ENCODE data around the gene DYNLT4. TPM values are rescaled to one million over a fixed set of nuclear protein-coding genes. Genes with fewer than 3 reads are reported as not detected.
A peak's percentile ranks its signal among the peaks of the same experiment; 100 is the strongest.

The DYNLT4 gene
- total RNA-seq, 6 donors from 2014 or later, result 1.2 to 38.8 (median 10.9) TPM

DNA sequence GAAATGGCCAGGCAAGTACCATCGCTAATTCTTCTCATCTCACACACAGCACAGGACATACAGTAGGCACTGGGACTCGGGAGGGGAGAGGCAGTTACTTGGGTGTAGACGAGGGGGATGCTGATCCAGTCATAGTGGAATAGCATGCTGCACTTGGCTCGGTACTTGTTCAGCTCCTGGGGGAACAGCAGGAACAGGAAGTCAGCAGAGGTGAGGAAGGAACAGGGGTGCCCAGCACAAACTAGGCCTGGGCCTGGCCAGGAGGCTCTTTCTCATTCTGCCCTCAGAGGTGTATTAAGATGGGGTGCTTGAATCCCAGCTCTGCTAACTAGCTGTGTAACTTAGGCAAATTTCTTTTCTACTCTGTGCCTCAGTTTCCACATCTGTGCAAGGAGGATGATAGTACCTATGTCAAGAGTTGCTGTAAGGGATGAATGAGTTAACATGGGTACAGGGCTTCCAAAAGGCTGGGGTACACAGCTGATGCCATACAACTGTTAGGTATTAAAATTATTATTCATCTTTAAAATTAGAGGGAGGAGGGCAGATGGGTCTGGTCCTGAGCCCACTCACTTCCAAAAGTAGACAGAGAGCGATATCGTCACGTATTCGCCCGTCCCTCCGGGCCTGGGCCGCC, 21.5 kb downstream of the DYNLT4 start:
- H3K4me3 ChIP-seq, result peak overlapping the region in 3 of 4 donors; percentile 50 to 55 (median 52)
- 40 to 50% methylated on average over 11 of the region's 11 CpGs for WGBS, 2 donors
- H3K9me3 ChIP-seq, result no peaks in the 10 kb centered on the region

DNA sequence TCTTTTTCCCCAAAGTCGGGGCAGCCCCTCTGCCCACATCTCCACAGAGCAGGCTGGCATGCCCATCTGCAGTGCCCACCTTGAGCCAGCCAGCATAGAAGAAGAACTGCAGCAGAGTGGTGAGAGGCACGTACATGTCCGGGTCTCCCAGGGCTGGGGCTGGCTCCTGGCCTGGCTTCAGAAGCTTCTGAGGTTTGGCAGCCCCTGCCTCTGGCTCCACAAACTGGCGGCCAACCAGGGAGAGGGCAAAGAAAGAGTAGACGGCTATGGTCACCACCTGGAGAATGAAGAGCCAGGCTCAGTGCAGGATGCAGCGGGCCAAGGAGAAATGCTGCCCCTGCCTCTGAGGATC, 22.1 kb downstream of the DYNLT4 start:
- ATAC-seq (ENCODE audit: low FRiP score in 2 of 2) (no peak), DNase-seq (no peak)
- Histone ChIP-seq H3K9me3 (no peaks in the 10 kb centered on the region), H3K27me3 (no peaks in the 10 kb centered on the region), H3K27ac (no peak overlapping the region), H3K36me3 (peaks cover 0 to 23% (median 13%) of the 10 kb centered on the region in 4 donors), H3K4me1 (peaks cover 19 to 33% (median 32%) of the 10 kb centered on the region in 4 donors), H3K4me3 (no peak overlapping the region)
- TF ChIP-seq, protein P1, sequence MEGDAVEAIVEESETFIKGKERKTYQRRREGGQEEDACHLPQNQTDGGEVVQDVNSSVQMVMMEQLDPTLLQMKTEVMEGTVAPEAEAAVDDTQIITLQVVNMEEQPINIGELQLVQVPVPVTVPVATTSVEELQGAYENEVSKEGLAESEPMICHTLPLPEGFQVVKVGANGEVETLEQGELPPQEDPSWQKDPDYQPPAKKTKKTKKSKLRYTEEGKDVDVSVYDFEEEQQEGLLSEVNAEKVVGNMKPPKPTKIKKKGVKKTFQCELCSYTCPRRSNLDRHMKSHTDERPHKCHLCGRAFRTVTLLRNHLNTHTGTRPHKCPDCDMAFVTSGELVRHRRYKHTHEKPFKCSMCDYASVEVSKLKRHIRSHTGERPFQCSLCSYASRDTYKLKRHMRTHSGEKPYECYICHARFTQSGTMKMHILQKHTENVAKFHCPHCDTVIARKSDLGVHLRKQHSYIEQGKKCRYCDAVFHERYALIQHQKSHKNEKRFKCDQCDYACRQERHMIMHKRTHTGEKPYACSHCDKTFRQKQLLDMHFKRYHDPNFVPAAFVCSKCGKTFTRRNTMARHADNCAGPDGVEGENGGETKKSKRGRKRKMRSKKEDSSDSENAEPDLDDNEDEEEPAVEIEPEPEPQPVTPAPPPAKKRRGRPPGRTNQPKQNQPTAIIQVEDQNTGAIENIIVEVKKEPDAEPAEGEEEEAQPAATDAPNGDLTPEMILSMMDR (IDR thresholded peaks at IDR 0.05), result no peak
- TF ChIP-seq EP300 (IDR thresholded peaks at IDR 0.05) (no peak), POLR2A (IDR thresholded peaks at IDR 0.05) (no peak), POLR2AphosphoS5 (IDR thresholded peaks at IDR 0.05) (no peak)
- 83 to 89% methylated on average over 6 of the region's 6 CpGs for WGBS, 2 donors

More for the DNA sequence above, 21.5 kb downstream of the DYNLT4 start:
- no peak for DNase-seq
- Histone ChIP-seq H3K36me3 (peaks cover 0 to 17% (median 6%) of the 10 kb centered on the region in 4 donors), H3K27ac (peak overlapping the region in 3 of 4 donors; percentile 8 to 72 (median 68)), H3K27me3 (no peaks in the 10 kb centered on the region), H3K4me1 (peaks cover 19 to 33% (median 32%) of the 10 kb centered on the region in 4 donors)
- no peak for TF ChIP-seq POLR2AphosphoS5 (IDR thresholded peaks at IDR 0.05)
- no peak for TF ChIP-seq POLR2A (IDR thresholded peaks at IDR 0.05)
- no peak for TF ChIP-seq EP300 (IDR thresholded peaks at IDR 0.05)
- TF ChIP-seq, protein P1 (IDR thresholded peaks at IDR 0.05), result no peak
- ATAC-seq (ENCODE audit: low FRiP score in 2 of 2), result no peak

DNA sequence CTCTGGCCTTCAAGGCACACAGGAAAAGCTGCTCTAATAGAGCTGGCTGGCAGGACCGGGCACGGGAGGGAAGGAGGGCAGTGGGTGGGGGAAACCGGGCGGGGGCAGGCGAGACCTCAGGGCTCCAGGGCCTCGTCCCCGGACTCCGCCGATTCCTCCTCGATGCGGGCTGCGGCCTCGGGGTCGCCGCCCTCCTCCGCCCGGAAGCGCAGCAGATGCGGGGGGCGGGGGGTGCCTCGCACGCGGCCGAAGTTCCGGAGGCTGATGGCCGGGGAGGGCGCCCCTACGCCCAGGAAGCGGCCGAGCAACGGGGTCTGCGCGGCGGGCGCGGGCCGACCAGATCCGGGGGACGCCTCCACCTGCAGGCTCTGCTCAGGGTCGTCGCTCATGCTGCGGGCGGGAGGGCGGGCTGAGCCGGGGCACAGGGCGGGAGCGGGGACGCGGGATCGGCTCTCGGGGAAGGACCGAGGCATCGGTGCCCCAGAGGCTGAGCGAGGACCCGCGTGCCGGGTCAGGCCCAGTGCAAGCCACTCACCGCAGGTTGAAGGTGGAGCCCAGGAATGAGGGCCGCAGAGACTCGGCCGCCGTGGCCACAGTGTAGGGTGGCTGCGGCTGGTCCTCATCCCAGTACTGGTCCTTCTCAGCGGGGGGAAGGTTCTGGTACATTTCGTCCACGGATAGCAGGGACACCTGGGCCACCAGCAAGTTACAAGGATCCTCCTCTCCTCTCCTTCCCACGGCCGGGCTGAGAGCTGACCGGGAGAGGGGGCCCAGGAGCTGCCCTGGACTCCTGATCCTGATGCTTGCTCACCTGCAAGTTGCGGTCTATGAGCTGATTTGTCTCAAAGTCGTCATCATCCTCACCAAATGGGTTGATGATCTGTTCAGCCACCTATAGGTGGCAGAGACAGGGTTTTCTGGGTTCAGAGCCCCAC, 22.8 kb downstream of the DYNLT4 start:
- WGBS, 2 donors, result 16 to 50% methylated on average over 11 to 26 of the region's 71 CpGs
- H3K27ac ChIP-seq, result peak overlapping the region in 2 of 4 donors; percentile 34 to 50
- H3K27me3 ChIP-seq, result no peaks in the 10 kb centered on the region
- peak in 1 of 2 donors; percentile 43 for ATAC-seq (ENCODE audit: low FRiP score in 2 of 2)
- peaks cover 0 to 30% (median 18%) of the 10 kb centered on the region in 4 donors for H3K36me3 ChIP-seq
- no peaks in the 10 kb centered on the region for H3K9me3 ChIP-seq
- TF ChIP-seq POLR2AphosphoS5 (IDR thresholded peaks at IDR 0.05) (no peak), EP300 (IDR thresholded peaks at IDR 0.05) (no peak), POLR2A (IDR thresholded peaks at IDR 0.05) (no peak)
- TF ChIP-seq, protein P1 (IDR thresholded peaks at IDR 0.05), result peak in 1 of 6 experiments; percentile 4
- peak; percentile 24 to 89 for DNase-seq
- peaks cover 19 to 33% (median 32%) of the 10 kb centered on the region in 4 donors for H3K4me1 ChIP-seq
- peak overlapping the region; percentile 3 to 56 (median 45) for H3K4me3 ChIP-seq

DNA sequence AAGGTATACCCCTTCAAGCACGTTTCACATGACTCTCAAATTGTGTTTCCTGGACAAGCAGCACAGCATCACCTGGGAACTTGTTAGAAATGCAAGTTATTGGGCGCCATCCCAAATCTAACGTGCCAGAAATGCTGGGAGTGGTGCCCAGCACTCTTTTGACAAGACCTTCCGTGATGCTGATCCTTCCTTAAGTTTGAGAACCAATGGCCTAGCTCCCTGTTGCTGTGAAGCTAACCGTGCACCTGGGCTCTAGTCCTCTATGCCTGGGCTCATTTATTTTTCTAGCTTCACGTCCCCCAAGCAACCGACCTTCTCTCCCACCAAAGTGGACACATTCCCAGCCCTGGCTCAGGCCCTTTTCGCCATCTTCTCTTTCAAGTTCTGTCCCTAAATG, 23.5 kb downstream of the DYNLT4 start:
- Histone ChIP-seq H3K9me3 (no peaks in the 10 kb centered on the region), H3K4me3 (peak overlapping the region in 3 of 4 donors; percentile 40 to 56 (median 50)), H3K27ac (peak overlapping the region in 2 of 4 donors; percentile 34 to 50), H3K36me3 (peaks cover 0 to 36% (median 24%) of the 10 kb centered on the region in 4 donors), H3K4me1 (peaks cover 19 to 33% (median 32%) of the 10 kb centered on the region in 4 donors), H3K27me3 (no peaks in the 10 kb centered on the region)
- WGBS, 2 donors, result 38 to 46% methylated on average over 8 of the region's 8 CpGs
- DNase-seq, result no peak
- no peak for ATAC-seq (ENCODE audit: low FRiP score in 2 of 2)
- TF ChIP-seq POLR2AphosphoS5 (IDR thresholded peaks at IDR 0.05), result no peak
- no peak for TF ChIP-seq EP300 (IDR thresholded peaks at IDR 0.05)
- TF ChIP-seq POLR2A (IDR thresholded peaks at IDR 0.05), result no peak
- TF ChIP-seq, protein P1 (IDR thresholded peaks at IDR 0.05), result no peak
